ENCODE data around the gene STPG1. TPM values are rescaled to one million over a fixed set of nuclear protein-coding genes. Genes with fewer than 3 reads are reported as not detected.

STPG1 gene
- total and polyA plus RNA-seq, 4 donors, result 8.1 to 13.1 (median 10.9) TPM

DNA sequence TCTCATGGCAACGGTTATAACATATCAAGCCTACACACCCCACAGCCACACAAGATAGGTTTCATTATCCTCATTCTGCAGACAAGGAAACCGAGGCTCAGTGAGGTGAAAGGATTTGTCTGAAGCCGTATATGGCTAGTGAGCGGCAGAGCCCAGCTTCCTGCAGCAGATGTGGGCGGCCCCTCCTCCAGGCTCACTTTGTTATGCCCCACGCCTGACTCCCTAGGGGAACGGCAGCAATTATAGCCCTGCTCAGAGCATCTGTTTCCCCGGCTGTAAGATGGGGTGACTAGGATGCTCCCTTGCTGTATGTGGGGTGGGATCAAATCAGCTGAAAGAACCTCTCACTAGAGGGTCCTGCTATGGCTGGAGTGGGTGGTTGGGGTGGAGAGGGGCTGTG, 72.3 kb downstream of the STPG1 start:
- Histone ChIP-seq H3K4me1 (ENCODE audit: control insufficient read depth, insufficient read depth, low read length) (peaks cover 30% of the 10 kb centered on the region), H3K27ac (ENCODE audit: low read depth, low read length) (no peak overlapping the region), H3K27me3 (ENCODE audit: control insufficient read depth, insufficient read depth, low read length) (no peaks in the 10 kb centered on the region), H3K9me3 (ENCODE audit: control insufficient read depth, insufficient read depth, low read length) (no peaks in the 10 kb centered on the region), H3K4me3 (ENCODE audit: low read depth, low read length) (no peak overlapping the region), H3K36me3 (ENCODE audit: control insufficient read depth, insufficient read depth, low read length) (peaks cover 29% of the 10 kb centered on the region)
- WGBS (ENCODE audit: insufficient coverage), result 54% methylated on average over 6 of the region's 8 CpGs
- DNase-seq (ENCODE audit: low read depth in 4 of 6, low spot score in 6 of 6), result no peak

DNA sequence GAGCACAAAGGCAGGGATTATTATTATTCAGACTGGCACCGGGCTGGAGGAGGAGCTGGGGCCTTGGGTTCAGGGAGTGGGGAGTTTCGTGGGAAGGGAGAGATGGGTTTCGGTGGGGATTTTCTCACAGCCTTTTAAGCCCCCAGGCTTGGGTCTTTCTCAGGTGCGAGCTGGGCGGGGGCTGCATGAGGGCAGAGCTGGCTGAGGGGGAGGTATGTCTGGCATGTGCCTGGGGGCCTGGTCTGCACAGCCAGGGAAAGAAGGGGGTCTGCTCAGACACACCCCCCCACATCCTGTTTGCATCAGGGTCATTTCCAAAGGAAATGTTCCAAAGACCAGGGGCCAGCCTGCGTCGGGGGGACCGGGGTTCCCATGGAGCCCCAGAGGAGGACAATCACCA, 72.8 kb downstream of the STPG1 start:
- WGBS (ENCODE audit: insufficient coverage), result 73% methylated on average over 8 of the region's 8 CpGs
- peaks cover 28% of the 10 kb centered on the region for H3K36me3 ChIP-seq (ENCODE audit: control insufficient read depth, insufficient read depth, low read length)
- H3K4me3 ChIP-seq (ENCODE audit: low read depth, low read length), result no peak overlapping the region
- H3K4me1 ChIP-seq (ENCODE audit: control insufficient read depth, insufficient read depth, low read length), result peaks cover 30% of the 10 kb centered on the region
- no peak overlapping the region for H3K27ac ChIP-seq (ENCODE audit: low read depth, low read length)
- no peak for DNase-seq (ENCODE audit: low read depth in 4 of 6, low spot score in 6 of 6)
- H3K9me3 ChIP-seq (ENCODE audit: control insufficient read depth, insufficient read depth, low read length), result no peaks in the 10 kb centered on the region
- H3K27me3 ChIP-seq (ENCODE audit: control insufficient read depth, insufficient read depth, low read length), result no peaks in the 10 kb centered on the region

DNA sequence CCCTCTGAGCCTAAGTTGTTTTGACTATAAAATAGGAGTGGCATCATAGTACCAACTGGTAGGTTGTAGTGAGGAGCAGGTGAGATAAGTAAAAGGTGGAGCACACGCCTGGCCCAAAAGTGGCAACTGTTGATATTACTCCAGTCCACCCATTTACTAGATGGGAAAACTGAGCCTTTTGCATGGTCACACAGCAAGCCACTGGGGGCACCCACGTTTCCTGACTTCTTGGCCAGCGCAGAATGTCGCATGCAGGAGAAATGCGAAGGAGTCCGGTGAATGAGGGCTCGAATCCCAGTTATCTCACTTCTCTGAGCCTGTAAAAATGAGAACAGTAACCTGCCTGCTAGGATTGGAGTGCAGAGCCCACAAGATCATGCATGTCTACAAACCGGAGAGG, 73.6 kb downstream of the STPG1 start:
- H3K4me3 ChIP-seq (ENCODE audit: low read depth, low read length), result no peak overlapping the region
- no peaks in the 10 kb centered on the region for H3K9me3 ChIP-seq (ENCODE audit: control insufficient read depth, insufficient read depth, low read length)
- 91% methylated on average over 7 of the region's 8 CpGs for WGBS (ENCODE audit: insufficient coverage)
- H3K27me3 ChIP-seq (ENCODE audit: control insufficient read depth, insufficient read depth, low read length), result no peaks in the 10 kb centered on the region
- peaks cover 28% of the 10 kb centered on the region for H3K36me3 ChIP-seq (ENCODE audit: control insufficient read depth, insufficient read depth, low read length)
- no peak for DNase-seq (ENCODE audit: low read depth in 4 of 6, low spot score in 6 of 6)
- peaks cover 29% of the 10 kb centered on the region for H3K4me1 ChIP-seq (ENCODE audit: control insufficient read depth, insufficient read depth, low read length)
- no peak overlapping the region for H3K27ac ChIP-seq (ENCODE audit: low read depth, low read length)

DNA sequence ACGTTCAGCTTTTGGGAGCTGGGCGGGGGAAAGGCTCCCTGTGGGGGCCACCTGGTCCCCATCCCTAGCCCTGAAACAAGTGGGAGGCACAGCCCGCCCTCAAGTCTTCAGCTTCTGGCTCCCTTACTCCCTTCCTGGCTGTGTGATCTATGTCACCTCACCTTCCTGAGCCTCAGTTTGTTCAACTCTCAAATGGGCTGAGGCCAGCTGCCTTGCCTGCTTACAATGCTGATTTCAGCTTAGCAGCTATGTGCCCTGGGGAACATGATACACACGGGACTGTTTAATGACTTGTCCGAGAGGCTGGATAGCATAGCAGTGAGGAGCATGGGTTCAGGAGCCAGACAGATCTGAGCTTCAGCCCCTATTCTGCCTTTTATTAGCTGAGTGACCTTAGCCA, 75.1 kb downstream of the STPG1 start:
- Histone ChIP-seq H3K9me3 (ENCODE audit: control insufficient read depth, insufficient read depth, low read length) (no peaks in the 10 kb centered on the region), H3K36me3 (ENCODE audit: control insufficient read depth, insufficient read depth, low read length) (peaks cover 28% of the 10 kb centered on the region), H3K27me3 (ENCODE audit: control insufficient read depth, insufficient read depth, low read length) (no peaks in the 10 kb centered on the region), H3K4me3 (ENCODE audit: low read depth, low read length) (no peak overlapping the region), H3K27ac (ENCODE audit: low read depth, low read length) (no peak overlapping the region), H3K4me1 (ENCODE audit: control insufficient read depth, insufficient read depth, low read length) (peaks cover 29% of the 10 kb centered on the region)
- DNase-seq (ENCODE audit: low read depth in 4 of 6, low spot score in 6 of 6), result no peak
- WGBS (ENCODE audit: insufficient coverage), result 74% methylated on average over 5 of the region's 5 CpGs

DNA sequence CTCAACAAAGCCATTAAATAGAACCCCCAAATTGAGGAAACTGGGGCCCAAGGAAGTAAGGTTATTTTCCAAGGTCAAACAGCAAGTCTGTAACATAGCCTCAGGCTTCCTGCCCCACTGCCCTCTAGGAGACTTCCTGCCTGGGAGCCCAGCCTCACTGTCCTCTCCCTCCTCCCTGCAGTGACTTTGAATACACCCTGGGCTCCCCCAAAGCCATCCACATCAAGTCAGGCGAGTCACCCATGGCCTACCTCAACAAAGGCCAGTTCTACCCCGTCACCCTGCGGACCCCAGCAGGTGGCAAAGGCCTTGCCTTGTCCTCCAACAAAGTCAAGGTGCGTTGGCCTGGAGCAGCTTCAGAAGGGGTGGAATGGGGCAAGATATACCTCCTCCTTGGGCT, 76.1 kb downstream of the STPG1 start:
- DNase-seq (ENCODE audit: low read depth in 4 of 6, low spot score in 6 of 6), result no peak
- Histone ChIP-seq H3K4me3 (ENCODE audit: low read depth, low read length) (no peak overlapping the region), H3K4me1 (ENCODE audit: control insufficient read depth, insufficient read depth, low read length) (peaks cover 28% of the 10 kb centered on the region), H3K27me3 (ENCODE audit: control insufficient read depth, insufficient read depth, low read length) (no peaks in the 10 kb centered on the region), H3K36me3 (ENCODE audit: control insufficient read depth, insufficient read depth, low read length) (peaks cover 23% of the 10 kb centered on the region), H3K27ac (ENCODE audit: low read depth, low read length) (no peak overlapping the region), H3K9me3 (ENCODE audit: control insufficient read depth, insufficient read depth, low read length) (no peaks in the 10 kb centered on the region)
- 95% methylated on average over 4 of the region's 4 CpGs for WGBS (ENCODE audit: insufficient coverage)

DNA sequence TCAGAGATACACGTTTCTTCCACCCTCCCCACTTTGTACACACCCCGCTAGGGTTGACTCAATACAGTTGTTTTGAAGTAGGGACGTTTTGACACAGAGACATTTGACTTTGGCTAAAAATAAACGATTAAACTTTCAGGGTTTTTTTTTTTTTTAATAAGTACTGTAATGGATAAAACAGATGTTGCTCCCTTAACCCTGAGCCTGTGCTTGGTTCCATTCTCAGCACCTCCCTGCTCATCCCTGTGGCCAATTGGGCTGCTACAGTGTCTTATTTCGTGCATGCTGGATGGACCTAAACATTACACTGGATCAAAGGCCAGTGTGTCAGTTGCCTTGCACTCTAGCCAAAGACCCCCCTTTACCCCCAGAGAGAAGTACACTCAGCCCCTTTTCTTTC, 77.5 kb downstream of the STPG1 start:
- WGBS (ENCODE audit: insufficient coverage), result 85% methylated on average over 1 of the region's 5 CpGs
- peaks cover 19% of the 10 kb centered on the region for H3K4me1 ChIP-seq (ENCODE audit: control insufficient read depth, insufficient read depth, low read length)
- peaks cover 20% of the 10 kb centered on the region for H3K36me3 ChIP-seq (ENCODE audit: control insufficient read depth, insufficient read depth, low read length)
- no peak overlapping the region for H3K4me3 ChIP-seq (ENCODE audit: low read depth, low read length)
- no peak overlapping the region for H3K27ac ChIP-seq (ENCODE audit: low read depth, low read length)
- H3K9me3 ChIP-seq (ENCODE audit: control insufficient read depth, insufficient read depth, low read length), result no peaks in the 10 kb centered on the region
- H3K27me3 ChIP-seq (ENCODE audit: control insufficient read depth, insufficient read depth, low read length), result no peaks in the 10 kb centered on the region
- DNase-seq (ENCODE audit: low read depth in 4 of 6, low spot score in 6 of 6), result no peak

DNA sequence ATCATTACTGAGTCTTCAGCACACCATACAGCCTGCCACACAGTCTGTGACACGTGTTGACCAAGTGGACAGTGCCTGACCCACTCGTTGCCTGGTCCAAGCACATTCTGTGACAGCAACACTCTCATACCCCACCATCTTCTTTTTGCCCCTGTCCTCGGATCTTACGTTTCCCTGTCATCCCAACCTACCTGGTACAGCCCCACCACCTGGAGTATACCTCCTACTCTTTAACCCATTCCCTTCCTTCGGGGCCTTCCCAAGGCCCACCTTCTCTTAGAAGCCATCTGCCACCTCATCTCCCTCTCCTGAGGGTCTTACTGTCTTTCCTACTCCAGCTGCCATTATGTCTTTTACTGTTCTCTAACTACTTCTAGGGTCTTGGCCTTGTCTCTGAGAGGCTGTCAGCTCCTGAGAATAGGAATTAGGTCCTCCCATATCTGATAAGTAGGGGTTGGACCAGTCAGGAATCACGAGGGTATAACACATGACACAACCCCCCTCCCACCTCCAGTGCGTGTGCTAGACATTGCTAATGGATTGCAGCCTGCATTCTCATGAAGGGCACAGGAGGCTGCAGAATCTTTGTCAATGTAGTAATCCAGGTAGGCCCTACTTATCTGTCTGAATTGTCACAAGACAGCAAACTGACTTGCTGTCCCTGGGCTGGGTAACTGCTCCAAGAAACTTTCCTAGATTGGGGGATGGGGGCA, 81.5 kb downstream of the STPG1 start:
- no peaks in the 10 kb centered on the region for H3K9me3 ChIP-seq (ENCODE audit: control insufficient read depth, insufficient read depth, low read length)
- 87% methylated on average over 6 of the region's 7 CpGs for WGBS (ENCODE audit: insufficient coverage)
- H3K4me3 ChIP-seq (ENCODE audit: low read depth, low read length), result no peak overlapping the region
- H3K4me1 ChIP-seq (ENCODE audit: control insufficient read depth, insufficient read depth, low read length), result peaks cover 5% of the 10 kb centered on the region
- DNase-seq (ENCODE audit: low read depth in 4 of 6, low spot score in 6 of 6), result no peak
- no peaks in the 10 kb centered on the region for H3K27me3 ChIP-seq (ENCODE audit: control insufficient read depth, insufficient read depth, low read length)
- peaks cover 7% of the 10 kb centered on the region for H3K36me3 ChIP-seq (ENCODE audit: control insufficient read depth, insufficient read depth, low read length)
- no peak overlapping the region for H3K27ac ChIP-seq (ENCODE audit: low read depth, low read length)

DNA sequence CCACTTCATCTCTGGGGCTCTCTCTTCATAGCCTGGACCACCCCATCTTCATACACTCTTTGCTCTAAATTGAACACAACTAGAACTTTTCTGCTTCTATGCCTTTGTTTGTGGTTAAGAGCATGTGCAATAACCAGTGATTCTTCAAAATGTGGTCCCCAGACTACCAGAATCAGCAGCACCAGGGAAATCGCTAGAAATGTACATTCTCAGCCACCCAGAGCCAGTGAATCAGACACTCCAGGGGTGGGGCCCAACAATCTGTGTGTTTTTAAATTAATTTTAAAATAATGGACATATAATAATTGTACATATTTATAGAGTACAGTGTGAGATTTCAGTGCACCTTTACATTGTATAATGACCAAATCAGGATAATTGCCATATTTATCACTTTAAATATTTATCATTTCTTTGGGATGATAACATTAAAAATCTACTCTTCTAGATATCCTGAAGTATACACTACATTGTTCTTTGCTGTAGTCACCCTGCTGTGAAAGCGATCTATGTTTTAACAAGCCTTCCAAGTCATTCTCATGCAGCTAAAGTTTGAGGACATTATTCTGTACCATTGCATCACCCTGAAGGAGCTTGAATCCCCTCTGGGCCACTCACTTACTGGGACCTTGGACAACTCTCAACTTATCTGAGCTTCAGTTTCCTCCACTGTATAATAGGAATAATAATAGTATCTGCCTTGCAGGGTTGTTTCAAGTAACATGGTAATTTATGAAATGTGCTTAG, 83.6 kb downstream of the STPG1 start:
- H3K27me3 ChIP-seq (ENCODE audit: control insufficient read depth, insufficient read depth, low read length), result no peaks in the 10 kb centered on the region
- no peak for DNase-seq (ENCODE audit: low read depth in 4 of 6, low spot score in 6 of 6)
- 100% methylated on average over 1 of the region's 2 CpGs for WGBS (ENCODE audit: insufficient coverage)
- no peaks in the 10 kb centered on the region for H3K9me3 ChIP-seq (ENCODE audit: control insufficient read depth, insufficient read depth, low read length)
- no peaks in the 10 kb centered on the region for H3K36me3 ChIP-seq (ENCODE audit: control insufficient read depth, insufficient read depth, low read length)
- H3K27ac ChIP-seq (ENCODE audit: low read depth, low read length), result no peak overlapping the region
- H3K4me3 ChIP-seq (ENCODE audit: low read depth, low read length), result no peak overlapping the region
- H3K4me1 ChIP-seq (ENCODE audit: control insufficient read depth, insufficient read depth, low read length), result peaks cover under 1% of the 10 kb centered on the region

DNA sequence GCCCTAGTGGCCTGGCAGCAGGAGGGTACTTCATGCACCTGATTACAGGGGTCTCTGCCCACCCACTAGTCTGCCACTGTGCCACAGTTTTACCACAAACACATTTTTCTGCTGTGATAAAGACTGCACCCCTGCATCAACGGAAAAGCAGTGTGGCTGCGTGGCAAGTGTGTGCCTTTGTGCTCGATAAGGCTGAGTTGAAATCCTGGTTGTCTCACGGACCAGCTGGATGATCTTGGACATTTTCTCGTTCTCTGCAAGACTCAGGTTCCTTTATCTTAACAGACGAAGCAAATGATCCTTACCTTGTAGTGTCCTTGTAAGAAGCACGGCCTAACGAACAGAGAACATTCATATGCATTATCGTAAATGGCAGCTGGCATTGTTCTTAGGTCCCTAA, 84.3 kb downstream of the STPG1 start:
- Histone ChIP-seq H3K27ac (ENCODE audit: low read depth, low read length) (no peak overlapping the region), H3K4me3 (ENCODE audit: low read depth, low read length) (no peak overlapping the region), H3K36me3 (ENCODE audit: control insufficient read depth, insufficient read depth, low read length) (no peaks in the 10 kb centered on the region), H3K4me1 (ENCODE audit: control insufficient read depth, insufficient read depth, low read length) (no peaks in the 10 kb centered on the region), H3K27me3 (ENCODE audit: control insufficient read depth, insufficient read depth, low read length) (no peaks in the 10 kb centered on the region), H3K9me3 (ENCODE audit: control insufficient read depth, insufficient read depth, low read length) (no peaks in the 10 kb centered on the region)
- DNase-seq (ENCODE audit: low read depth in 4 of 6, low spot score in 6 of 6), result peak in 1 of 6 donors; percentile 39
- WGBS (ENCODE audit: insufficient coverage), result 73% methylated on average over 7 of the region's 9 CpGs

DNA sequence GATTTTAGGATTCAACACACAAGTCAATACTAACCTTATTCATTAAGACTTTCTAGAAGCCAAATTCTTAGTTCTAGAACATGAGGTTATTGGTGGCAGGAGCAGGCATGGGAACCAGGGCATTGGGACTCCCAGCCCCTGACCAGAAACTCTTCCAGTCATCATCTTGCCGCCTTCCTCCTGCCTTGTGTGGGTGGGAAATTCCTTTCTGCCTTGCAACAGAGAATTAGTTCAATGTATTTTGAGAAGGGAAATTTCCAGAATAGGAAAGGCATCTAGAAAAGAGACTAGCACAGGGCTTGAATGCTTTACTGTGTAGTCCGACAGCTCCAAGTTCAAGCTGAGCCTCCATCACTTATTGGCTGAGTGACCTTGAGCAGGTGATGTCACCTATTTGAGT, 85.7 kb downstream of the STPG1 start:
- Histone ChIP-seq H3K27me3 (ENCODE audit: control insufficient read depth, insufficient read depth, low read length) (peaks cover under 1% of the 10 kb centered on the region), H3K4me3 (ENCODE audit: low read depth, low read length) (no peak overlapping the region), H3K36me3 (ENCODE audit: control insufficient read depth, insufficient read depth, low read length) (no peaks in the 10 kb centered on the region), H3K9me3 (ENCODE audit: control insufficient read depth, insufficient read depth, low read length) (no peaks in the 10 kb centered on the region), H3K27ac (ENCODE audit: low read depth, low read length) (no peak overlapping the region), H3K4me1 (ENCODE audit: control insufficient read depth, insufficient read depth, low read length) (peaks cover under 1% of the 10 kb centered on the region)
- DNase-seq (ENCODE audit: low read depth in 4 of 6, low spot score in 6 of 6), result no peak
- WGBS (ENCODE audit: insufficient coverage), result no CpG with 5 or more reads among the region's 2 CpGs
